K562 treated with DMSO at 1 percent for 4 hours (cell line): ENCODE measurements around the gene AGR3. TPM values are rescaled to one million over a fixed set of nuclear protein-coding genes. Genes with fewer than 3 reads are reported as not detected.

Experiments
- total RNA-seq: library from RNA; unstranded; fragments of 300-600 nt; gene quantifications from 2 replicates; pipeline ENCODE4 v1.2.3, GENCODE V29; 2022; ENCODE audit not compliant: insufficient read depth

The AGR3 gene
- not detected in 2 replicates for total RNA-seq

GRCh38 chr7:16881844-16882243 lies at the start of gene AGR3:
TSS of gene AGR3 (minus strand) at chr7:16881983. CDS start at chr7:16878618, 3,365 bp downstream.

Other genes with a start within 250 kb of the AGR3 start
- gene ANKMY2, start 236.2 kb downstream of the AGR3 start, total RNA-seq = 20.9 and 22.5 TPM in 2 replicates
- 67.3 and 73.0 TPM in 2 replicates for gene BZW2, start 235.8 kb downstream of the AGR3 start, total RNA-seq
- gene TSPAN13, start 128.2 kb downstream of the AGR3 start, total RNA-seq = 21.9 and 26.8 TPM in 2 replicates
- not detected in 2 replicates for gene AGR2, start 77.0 kb downstream of the AGR3 start, total RNA-seq